H9 (cell line): ENCODE measurements around the gene ZDHHC23. TPM values are rescaled to one million over a fixed set of nuclear protein-coding genes. Genes with fewer than 3 reads are reported as not detected.

Experiments
- DNase-seq: peaks from one replicate; pipeline ENCODE4 v3.0.0-alpha.2; 2017
- H2AFZ ChIP-seq: one replicate; pipeline ENCODE4 v1.6.1; 2013; ENCODE audit warnings: mild to moderate bottlenecking, low read length, control low read depth, moderate library complexity
- H2AK5ac ChIP-seq: 2 replicates; pipeline ENCODE4 v1.6.1; 2013; ENCODE audit warnings: low read length, control low read depth, mixed read lengths; ENCODE audit not compliant: insufficient read length
- H2BK120ac ChIP-seq: one replicate; pipeline ENCODE4 v1.6.1; 2013; ENCODE audit warnings: low read depth, mild to moderate bottlenecking, low read length, control low read depth, inconsistent platforms; ENCODE audit not compliant: poor library complexity, severe bottlenecking
- H2BK12ac ChIP-seq: 2 replicates; pipeline ENCODE4 v1.6.1; 2013; ENCODE audit warnings: low read length, control low read depth, mixed read lengths, low read depth; ENCODE audit not compliant: insufficient read length
- H2BK15ac ChIP-seq: 2 replicates; pipeline ENCODE4 v1.6.1; 2013; ENCODE audit warnings: low read depth, low read length, control low read depth
- H2BK20ac ChIP-seq: one replicate; pipeline ENCODE4 v1.6.1; 2013; ENCODE audit warnings: low read depth, mild to moderate bottlenecking, low read length, control low read depth, inconsistent platforms; ENCODE audit not compliant: poor library complexity, severe bottlenecking
- H2BK5ac ChIP-seq: 2 replicates; pipeline ENCODE4 v1.6.1; 2013; ENCODE audit warnings: low read length, control low read depth, mixed read lengths; ENCODE audit not compliant: insufficient read length
- H3K14ac ChIP-seq: 2 replicates; pipeline ENCODE4 v1.6.1; 2013; ENCODE audit warnings: low read length, control low read depth; ENCODE audit not compliant: insufficient read depth
- H3K18ac ChIP-seq: 2 replicates; pipeline ENCODE4 v1.6.1; 2013; ENCODE audit warnings: low read depth, mild to moderate bottlenecking, mixed read lengths, low read length, control low read depth; ENCODE audit not compliant: insufficient read length
- H3K23ac ChIP-seq: 2 replicates; pipeline ENCODE4 v1.6.1; 2013; ENCODE audit warnings: low read length, control low read depth, mixed read lengths, low read depth; ENCODE audit not compliant: insufficient read length
- H3K23me2 ChIP-seq: 2 replicates; pipeline ENCODE4 v1.6.1; 2013; ENCODE audit warnings: low read depth, mild to moderate bottlenecking, mixed read lengths, low read length, control low read depth; ENCODE audit not compliant: insufficient read length, poor library complexity, severe bottlenecking
- H3K27ac ChIP-seq: 2 replicates; pipeline ENCODE4 v1.5.1; 2013; ENCODE audit warnings: low read length, control low read depth, mixed read lengths, low read depth; ENCODE audit not compliant: insufficient read length
- H3K27me3 ChIP-seq: 2 replicates; pipeline ENCODE4 v1.6.1; 2013; ENCODE audit warnings: low read length, control low read depth, inconsistent platforms; ENCODE audit not compliant: insufficient read depth
- H3K4ac ChIP-seq: 2 replicates; pipeline ENCODE4 v1.6.1; 2013; ENCODE audit warnings: low read depth, mild to moderate bottlenecking, control low read depth, inconsistent platforms, low read length, moderate library complexity
- H3K4me1 ChIP-seq: 2 replicates; pipeline ENCODE4 v1.6.1; 2013; ENCODE audit warnings: low read length, control low read depth, inconsistent platforms; ENCODE audit not compliant: insufficient read depth
- H3K4me2 ChIP-seq: 2 replicates; pipeline ENCODE4 v1.6.1; 2013; ENCODE audit warnings: low read length, control low read depth, mixed read lengths; ENCODE audit not compliant: insufficient read length, insufficient read depth
- H3K56ac ChIP-seq: 2 replicates; pipeline ENCODE4 v1.6.1; 2013; ENCODE audit warnings: low read depth, mild to moderate bottlenecking, mixed read lengths, low read length, control low read depth; ENCODE audit not compliant: insufficient read length
- H3K79me1 ChIP-seq: 2 replicates; pipeline ENCODE4 v1.6.1; 2013; ENCODE audit warnings: low read depth, mild to moderate bottlenecking, moderate library complexity, low read length, control low read depth, inconsistent platforms; ENCODE audit not compliant: insufficient read depth, poor library complexity, severe bottlenecking
- H3K79me2 ChIP-seq: 2 replicates; pipeline ENCODE4 v1.6.1; 2013; ENCODE audit warnings: low read length, control low read depth, inconsistent platforms; ENCODE audit not compliant: insufficient read depth
- H3K9ac ChIP-seq: 2 replicates; pipeline ENCODE4 v1.6.1; 2013; ENCODE audit warnings: low read length, control low read depth, mixed read lengths; ENCODE audit not compliant: insufficient read length; ENCODE audit errors: extremely low read depth
- H3K9me3 ChIP-seq: one replicate; pipeline ENCODE4 v1.6.1; 2013; ENCODE audit warnings: low read depth, low read length, inconsistent platforms; ENCODE audit not compliant: control insufficient read depth
- H3T11ph ChIP-seq: one replicate; pipeline ENCODE4 v1.6.1; 2013; ENCODE audit warnings: mild to moderate bottlenecking, low read length, control low read depth, inconsistent platforms
- H4K20me1 ChIP-seq: one replicate; pipeline ENCODE4 v1.6.1; 2013; ENCODE audit not compliant: control insufficient read depth, insufficient read length, insufficient read depth
- H4K5ac ChIP-seq: 2 replicates; pipeline ENCODE4 v1.6.1; 2013; ENCODE audit warnings: low read depth, mild to moderate bottlenecking, mixed read lengths, low read length, control low read depth; ENCODE audit not compliant: insufficient read length
- H4K8ac ChIP-seq: replicated peaks from 2 replicates; pipeline ENCODE4 v1.6.1; 2013; ENCODE audit warnings: low read length, control low read depth, mixed read lengths, low read depth; ENCODE audit not compliant: insufficient read length
- H4K91ac ChIP-seq: 2 replicates; pipeline ENCODE4 v1.6.1; 2013; ENCODE audit warnings: low read depth, mild to moderate bottlenecking, moderate library complexity, mixed read lengths, low read length, control low read depth; ENCODE audit not compliant: insufficient read length
- H3K27ac Mint-ChIP-seq, 3 experiments: 2 replicates in 2 of 3; 3 replicates in 1 of 3; pipeline ENCODE4 v1.8.0; 2020 to 2021; ENCODE audit warnings: mixed read lengths in 3 of 3, mild to moderate bottlenecking in 1 of 3, moderate library complexity in 1 of 3
- H3K27me3 Mint-ChIP-seq: 2 replicates; pipeline ENCODE4 v1.8.0; 2021; ENCODE audit warnings: low read depth, mild to moderate bottlenecking, moderate library complexity, mixed read lengths
- H3K36me3 Mint-ChIP-seq, 3 experiments: 2 replicates in 2 of 3; 3 replicates in 1 of 3; pipeline ENCODE4 v1.8.0; 2020 to 2021; ENCODE audit warnings: low read depth in 3 of 3, mixed read lengths in 3 of 3; ENCODE audit not compliant: insufficient read depth in 1 of 3
- H3K4me1 Mint-ChIP-seq, 2 experiments: 2 replicates each; pipeline ENCODE4 v1.8.0; 2020; ENCODE audit warnings: mixed read lengths in 2 of 2
- H3K4me3 Mint-ChIP-seq, 2 experiments: 2 replicates in 1 of 2; 3 replicates in 1 of 2; pipeline ENCODE4 v1.8.0; 2020 to 2021; ENCODE audit warnings: mild to moderate bottlenecking in 2 of 2, mixed read lengths in 2 of 2, moderate library complexity in 1 of 2
- H3K9me3 Mint-ChIP-seq, 2 experiments: 2 replicates in 1 of 2; 3 replicates in 1 of 2; pipeline ENCODE4 v1.8.0; 2020; ENCODE audit warnings: mild to moderate bottlenecking in 2 of 2, mixed read lengths in 2 of 2, moderate library complexity in 1 of 2
- whole genome bisulfite sequencing: extraction: QIAGEN DNeasy Blood & Tissue Kit; methylation state at CpG from one replicate; pipeline ENCODE4 v1.1.7; 2013; ENCODE audit warnings: missing lambda C conversion rate, low lambda C conversion rate, mixed read lengths; ENCODE audit not compliant: insufficient read length; ENCODE audit errors: extremely low coverage; 5-methylcytosine and 5-hydroxymethylcytosine counted together
- total RNA-seq: library from RNA; stranded (reverse); gene quantifications from 2 replicates; pipeline ENCODE4 v1.2.1, GENCODE V29; 2021
- TF ChIP-seq, protein P1 (sequence below): fragments of 200-600 bp; sonication (generic); conservative IDR thresholded peaks from 3 replicates; pipeline ENCODE4 v1.8.0; 2021; ENCODE audit warnings: antibody characterized with exemption, mild to moderate bottlenecking

ZDHHC23 gene
- total RNA-seq, 1 experiment from 2014 or later, result 25.2 TPM

DNA sequence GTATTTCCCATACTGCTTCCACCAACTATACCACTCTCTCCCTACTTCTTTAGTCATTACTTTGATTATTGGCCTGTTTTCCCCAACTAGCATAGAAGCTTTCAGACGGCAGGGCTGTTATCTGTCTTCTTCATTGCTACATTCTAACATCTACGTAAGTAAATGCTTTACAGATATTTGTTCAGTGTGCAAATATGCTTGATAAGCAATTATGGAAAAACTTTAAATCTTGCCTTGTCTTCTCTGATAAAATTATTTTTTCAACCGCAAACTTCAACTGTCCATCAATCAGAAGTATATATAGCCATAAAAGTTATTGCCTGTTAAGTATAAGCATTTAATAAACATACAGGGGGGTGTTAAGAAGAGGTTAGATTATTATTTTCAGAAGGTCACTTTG lies 35.7 kb downstream of the ZDHHC23 start:
- no peak overlapping the region for H3K4me2 ChIP-seq
- no peak overlapping the region for H4K5ac ChIP-seq
- Mint-ChIP-seq H3K36me3 (peaks cover 0 to 5% (median 0%) of the 10 kb centered on the region in 3 experiments; a peak in 1 of 7 replicates), H3K27me3 (no peaks in the 10 kb centered on the region; the same call in 1 of the 2 replicates), H3K4me1 (peaks cover 3 to 8% of the 10 kb centered on the region in 2 experiments; a peak in 2 of 4 replicates), H3K4me3 (no peak overlapping the region), H3K27ac (no peak overlapping the region), H3K9me3 (no peaks in the 10 kb centered on the region; a peak in 2 of 5 replicates)
- no peaks in the 10 kb centered on the region for H3K4me1 ChIP-seq
- H3T11ph ChIP-seq, result no peak overlapping the region
- no CpG with 5 or more reads among the region's 3 CpGs for WGBS
- H3K23ac ChIP-seq, result no peak overlapping the region
- H2BK20ac ChIP-seq, result no peak overlapping the region
- no peaks in the 10 kb centered on the region for H4K20me1 ChIP-seq
- H2BK12ac ChIP-seq, result no peak overlapping the region
- H3K4ac ChIP-seq, result no peak overlapping the region
- H2AFZ ChIP-seq, result no peak overlapping the region
- H3K79me2 ChIP-seq, result no peaks in the 10 kb centered on the region
- H4K8ac ChIP-seq, result no peak overlapping the region
- H2BK120ac ChIP-seq, result no peak overlapping the region
- no peak overlapping the region for H3K14ac ChIP-seq
- H3K27me3 ChIP-seq, result no peaks in the 10 kb centered on the region; the same call in 1 of the 2 replicates
- DNase-seq, result no peak
- H3K18ac ChIP-seq, result no peak overlapping the region
- H3K23me2 ChIP-seq, result no peaks in the 10 kb centered on the region
- H3K9ac ChIP-seq, result no peak overlapping the region
- H3K9me3 ChIP-seq, result no peaks in the 10 kb centered on the region
- H2AK5ac ChIP-seq, result no peak overlapping the region
- H3K56ac ChIP-seq, result no peak overlapping the region
- TF ChIP-seq, protein P1, sequence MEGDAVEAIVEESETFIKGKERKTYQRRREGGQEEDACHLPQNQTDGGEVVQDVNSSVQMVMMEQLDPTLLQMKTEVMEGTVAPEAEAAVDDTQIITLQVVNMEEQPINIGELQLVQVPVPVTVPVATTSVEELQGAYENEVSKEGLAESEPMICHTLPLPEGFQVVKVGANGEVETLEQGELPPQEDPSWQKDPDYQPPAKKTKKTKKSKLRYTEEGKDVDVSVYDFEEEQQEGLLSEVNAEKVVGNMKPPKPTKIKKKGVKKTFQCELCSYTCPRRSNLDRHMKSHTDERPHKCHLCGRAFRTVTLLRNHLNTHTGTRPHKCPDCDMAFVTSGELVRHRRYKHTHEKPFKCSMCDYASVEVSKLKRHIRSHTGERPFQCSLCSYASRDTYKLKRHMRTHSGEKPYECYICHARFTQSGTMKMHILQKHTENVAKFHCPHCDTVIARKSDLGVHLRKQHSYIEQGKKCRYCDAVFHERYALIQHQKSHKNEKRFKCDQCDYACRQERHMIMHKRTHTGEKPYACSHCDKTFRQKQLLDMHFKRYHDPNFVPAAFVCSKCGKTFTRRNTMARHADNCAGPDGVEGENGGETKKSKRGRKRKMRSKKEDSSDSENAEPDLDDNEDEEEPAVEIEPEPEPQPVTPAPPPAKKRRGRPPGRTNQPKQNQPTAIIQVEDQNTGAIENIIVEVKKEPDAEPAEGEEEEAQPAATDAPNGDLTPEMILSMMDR, result no peak
- no peak overlapping the region for H4K91ac ChIP-seq
- no peak overlapping the region for H2BK15ac ChIP-seq
- H3K79me1 ChIP-seq, result no peaks in the 10 kb centered on the region
- H2BK5ac ChIP-seq, result no peak overlapping the region
- no peak overlapping the region for H3K27ac ChIP-seq
